HEK293 (cell line): ENCODE data around the gene OMA1.

Source experiments
- CTCF ChIA-PET: fragments of 350-600 bp; formaldehyde crosslinking; extraction: SDS; loops from one replicate; lab custom pipeline; 2021; ENCODE audit warnings: antibody characterized with exemption; lab: Yijun Ruan, JAX
- POLR2A ChIA-PET: fragments of 300-600 bp; formaldehyde crosslinking; extraction: SDS; loops from one replicate; lab custom pipeline; 2020; ENCODE audit warnings: antibody characterized with exemption, inconsistent platforms; lab: Yijun Ruan, JAX
- H3K27ac ChIP-seq: fragments of 200-500 bp; sonication (Bioruptor generic); 2 replicates; pipeline ENCODE4 v1.5.1; 2014; ENCODE audit warnings: low read depth, low read length, control low read depth, inconsistent platforms; ENCODE audit errors: extremely low read depth
- H3K36me3 ChIP-seq, 2 experiments: fragments of 200-500 bp in 1 of 2; sonication (Bioruptor generic) in 1 of 2; 1 replicate in 1 of 2; 2 replicates in 1 of 2; pipeline ENCODE4 v1.5.1; 2014 to 2017; ENCODE audit warnings: inconsistent platforms in 2 of 2, low read length in 2 of 2; ENCODE audit not compliant: control insufficient read depth in 2 of 2, insufficient read depth in 1 of 2
- H3K4me1 ChIP-seq: fragments of 200-500 bp; sonication (Bioruptor generic); 2 replicates; pipeline ENCODE4 v1.5.1; 2014; ENCODE audit warnings: mild to moderate bottlenecking, low read length, inconsistent platforms; ENCODE audit not compliant: control insufficient read depth, insufficient read depth
- H3K4me3 ChIP-seq: 2 replicates; pipeline ENCODE4 v1.5.1; 2011; ENCODE audit warnings: low read depth, mild to moderate bottlenecking, control low read depth, low read length, moderate library complexity
- H3K9me3 ChIP-seq: fragments of 200-500 bp; sonication (Bioruptor generic); 2 replicates; pipeline ENCODE4 v1.5.1; 2014; ENCODE audit warnings: low read depth, low read length, inconsistent platforms; ENCODE audit not compliant: control insufficient read depth, insufficient read depth
- IKZF3 ChIP-seq: fragments of 450-650 bp; IDR thresholded peaks from 2 replicates; pipeline ENCODE4 v1.5.0; 2018; ENCODE audit warnings: missing biosample characterization, mild to moderate bottlenecking, missing genetic modification characterization, moderate library complexity
- KLF8 ChIP-seq: fragments of 450-650 bp; formaldehyde crosslinking; IDR thresholded peaks from 2 replicates; pipeline ENCODE4 v1.5.1; 2016; ENCODE audit warnings: missing biosample characterization, missing genetic modification characterization
- KLF9 ChIP-seq: fragments of 450-650 bp; formaldehyde crosslinking; IDR thresholded peaks from 2 replicates; pipeline ENCODE4 v1.5.1; 2016; ENCODE audit warnings: missing biosample characterization, missing genetic modification characterization, low read depth
- PRDM1 ChIP-seq: fragments of 450-650 bp; formaldehyde crosslinking; IDR thresholded peaks from 2 replicates; pipeline ENCODE4; 2016; ENCODE audit warnings: missing biosample characterization, missing genetic modification characterization
- SP3 ChIP-seq: fragments of 450-650 bp; formaldehyde crosslinking; IDR thresholded peaks from 2 replicates; pipeline ENCODE4 v1.5.1; 2016; ENCODE audit warnings: missing biosample characterization, missing genetic modification characterization
- YY1 ChIP-seq: fragments of 450-650 bp; formaldehyde crosslinking; IDR thresholded peaks from 2 replicates; pipeline ENCODE4 v1.5.1; 2018; ENCODE audit warnings: missing biosample characterization, missing genetic modification characterization
- ZBTB48 ChIP-seq: fragments of 450-650 bp; formaldehyde crosslinking; IDR thresholded peaks from 2 replicates; pipeline ENCODE4 v1.5.1; 2016; ENCODE audit warnings: missing biosample characterization, missing genetic modification characterization
- ZFP3 ChIP-seq: fragments of 450-650 bp; formaldehyde crosslinking; IDR thresholded peaks from 2 replicates; pipeline ENCODE4 v1.5.1; 2016; ENCODE audit warnings: low read depth, missing biosample characterization, missing genetic modification characterization
- ZIC2 ChIP-seq: fragments of 450-650 bp; formaldehyde crosslinking; IDR thresholded peaks from 2 replicates; pipeline ENCODE4 v1.5.1; 2016; ENCODE audit warnings: missing biosample characterization, missing genetic modification characterization
- ZNF121 ChIP-seq: fragments of 450-650 bp; formaldehyde crosslinking; IDR thresholded peaks from 2 replicates; pipeline ENCODE4 v1.5.1; 2016; ENCODE audit warnings: missing biosample characterization, missing genetic modification characterization
- ZNF202 ChIP-seq: fragments of 450-650 bp; formaldehyde crosslinking; IDR thresholded peaks from 2 replicates; pipeline ENCODE4 v1.5.1; 2016; ENCODE audit warnings: missing biosample characterization, missing genetic modification characterization, borderline replicate concordance
- ZNF239 ChIP-seq: fragments of 450-650 bp; formaldehyde crosslinking; IDR thresholded peaks from 2 replicates; pipeline ENCODE4 v1.5.1; 2016; ENCODE audit warnings: missing biosample characterization, missing genetic modification characterization
- ZNF292 ChIP-seq: fragments of 450-650 bp; formaldehyde crosslinking; IDR thresholded peaks from 2 replicates; pipeline ENCODE4 v1.5.1; 2016; ENCODE audit warnings: low read depth, missing biosample characterization, missing genetic modification characterization, borderline replicate concordance
- ZNF324 ChIP-seq: fragments of 450-650 bp; formaldehyde crosslinking; IDR thresholded peaks from 2 replicates; pipeline ENCODE4 v1.5.1; 2016; ENCODE audit warnings: missing biosample characterization, missing genetic modification characterization
- ZNF335 ChIP-seq: fragments of 450-650 bp; formaldehyde crosslinking; conservative IDR thresholded peaks from 2 replicates; pipeline ENCODE4 v1.5.1; 2016; ENCODE audit warnings: missing biosample characterization, missing genetic modification characterization
- ZNF404 ChIP-seq: fragments of 450-650 bp; formaldehyde crosslinking; IDR thresholded peaks from 2 replicates; pipeline ENCODE4 v1.5.1; 2017; ENCODE audit warnings: missing biosample characterization, missing genetic modification characterization
- ZNF521 ChIP-seq: fragments of 450-650 bp; formaldehyde crosslinking; IDR thresholded peaks from 2 replicates; pipeline ENCODE4 v1.5.1; 2017; ENCODE audit warnings: missing biosample characterization, mild to moderate bottlenecking, missing genetic modification characterization
- ZNF610 ChIP-seq: fragments of 450-650 bp; formaldehyde crosslinking; IDR thresholded peaks from 2 replicates; pipeline ENCODE4 v1.5.1; 2016; ENCODE audit warnings: missing biosample characterization, missing genetic modification characterization, borderline replicate concordance
- ZNF660 ChIP-seq: fragments of 450-650 bp; IDR thresholded peaks from 2 replicates; pipeline ENCODE4 v1.5.1; 2018; ENCODE audit warnings: missing biosample characterization, mild to moderate bottlenecking, missing genetic modification characterization
- ZSCAN30 ChIP-seq: fragments of 450-650 bp; IDR thresholded peaks from 2 replicates; pipeline ENCODE4 v1.5.1; 2018; ENCODE audit warnings: missing biosample characterization, mild to moderate bottlenecking, missing genetic modification characterization, moderate library complexity
- TF ChIP-seq, protein P1 (sequence below): fragments of 450-650 bp; formaldehyde crosslinking; IDR thresholded peaks from 2 replicates; pipeline ENCODE4 v1.5.1; 2016; ENCODE audit warnings: missing biosample characterization, missing genetic modification characterization
- TF ChIP-seq, protein P2 (sequence below): fragments of 450-650 bp; formaldehyde crosslinking; IDR thresholded peaks from 2 replicates; pipeline ENCODE4 v1.5.1; 2016; ENCODE audit warnings: missing biosample characterization, missing genetic modification characterization
- TF ChIP-seq, protein P3 (sequence below): fragments of 450-650 bp; formaldehyde crosslinking; conservative IDR thresholded peaks from 2 replicates; pipeline ENCODE4 v1.5.1; 2016; ENCODE audit warnings: low read depth, missing biosample characterization, missing genetic modification characterization
- TF ChIP-seq, protein P4 (sequence below): fragments of 450-650 bp; formaldehyde crosslinking; IDR thresholded peaks from 2 replicates; pipeline ENCODE4 v1.5.1; 2016; ENCODE audit warnings: missing biosample characterization, missing genetic modification characterization, low read depth
- TF ChIP-seq, protein P5 (sequence below): fragments of 450-650 bp; formaldehyde crosslinking; IDR thresholded peaks from 2 replicates; pipeline ENCODE4 v1.5.1; 2016; ENCODE audit warnings: missing biosample characterization, missing genetic modification characterization

Gene OMA1

DNA sequence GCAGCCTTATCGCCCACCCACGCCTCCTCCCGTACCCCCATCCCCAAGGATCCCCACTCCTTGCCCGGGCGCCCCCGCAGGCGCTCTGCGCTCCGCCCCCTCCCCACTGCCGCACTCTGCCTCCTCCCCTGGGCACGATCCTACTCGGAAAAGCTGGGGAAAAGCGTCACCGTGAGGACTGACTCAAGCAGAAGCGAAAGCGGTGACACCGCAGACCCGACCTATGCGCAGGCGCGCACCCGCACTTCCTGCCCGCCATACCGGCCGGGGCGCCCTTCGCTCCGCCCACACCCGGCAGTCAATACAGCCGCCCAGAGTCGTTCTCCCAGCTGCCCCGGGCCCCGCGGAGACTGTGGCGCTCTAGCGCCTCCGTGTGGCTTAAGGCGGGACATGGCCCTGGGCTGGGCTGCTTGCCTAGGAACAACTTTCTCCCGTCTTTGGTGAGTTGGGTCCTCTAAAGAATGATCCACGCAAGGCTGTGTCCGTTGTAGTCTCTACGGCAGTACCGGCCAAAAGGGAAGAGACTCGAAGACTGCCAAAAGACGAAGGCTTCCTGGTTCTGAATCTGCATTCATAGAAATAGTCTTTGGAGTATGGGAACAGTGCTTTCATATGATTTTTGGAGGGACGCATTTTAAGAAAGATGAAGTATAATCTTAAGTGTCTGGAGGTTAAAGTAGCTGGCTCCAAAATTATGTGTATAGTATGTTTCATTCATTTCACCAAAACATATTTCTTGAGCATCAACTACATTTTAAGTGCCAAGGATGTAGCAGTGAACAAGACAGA lies at the start of gene OMA1 (continued):
- TF ChIP-seq, protein P1, sequence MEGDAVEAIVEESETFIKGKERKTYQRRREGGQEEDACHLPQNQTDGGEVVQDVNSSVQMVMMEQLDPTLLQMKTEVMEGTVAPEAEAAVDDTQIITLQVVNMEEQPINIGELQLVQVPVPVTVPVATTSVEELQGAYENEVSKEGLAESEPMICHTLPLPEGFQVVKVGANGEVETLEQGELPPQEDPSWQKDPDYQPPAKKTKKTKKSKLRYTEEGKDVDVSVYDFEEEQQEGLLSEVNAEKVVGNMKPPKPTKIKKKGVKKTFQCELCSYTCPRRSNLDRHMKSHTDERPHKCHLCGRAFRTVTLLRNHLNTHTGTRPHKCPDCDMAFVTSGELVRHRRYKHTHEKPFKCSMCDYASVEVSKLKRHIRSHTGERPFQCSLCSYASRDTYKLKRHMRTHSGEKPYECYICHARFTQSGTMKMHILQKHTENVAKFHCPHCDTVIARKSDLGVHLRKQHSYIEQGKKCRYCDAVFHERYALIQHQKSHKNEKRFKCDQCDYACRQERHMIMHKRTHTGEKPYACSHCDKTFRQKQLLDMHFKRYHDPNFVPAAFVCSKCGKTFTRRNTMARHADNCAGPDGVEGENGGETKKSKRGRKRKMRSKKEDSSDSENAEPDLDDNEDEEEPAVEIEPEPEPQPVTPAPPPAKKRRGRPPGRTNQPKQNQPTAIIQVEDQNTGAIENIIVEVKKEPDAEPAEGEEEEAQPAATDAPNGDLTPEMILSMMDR (tag by site-specific recombination): peak; percentile 98
- TF ChIP-seq ZIC2 (tag by site-specific recombination) (no peak), KLF9 (tag by site-specific recombination) (peak; percentile 33), PRDM1 (tag by site-specific recombination) (peak; percentile 90), ZNF239 (tag by site-specific recombination) (no peak), KLF8 (tag by site-specific recombination) (0 out of 2 replicates have a peak, but pooled peaks have one; percentile 12), YY1 (tag by site-specific recombination) (peak; percentile 67), ZNF404 (tag by site-specific recombination) (no peak), ZSCAN30 (0 out of 2 replicates have a peak, but pooled peaks have one; percentile 40), ZNF610 (peak; percentile 61; the same call in 1 of the 2 replicates)
- TF ChIP-seq, protein P2, sequence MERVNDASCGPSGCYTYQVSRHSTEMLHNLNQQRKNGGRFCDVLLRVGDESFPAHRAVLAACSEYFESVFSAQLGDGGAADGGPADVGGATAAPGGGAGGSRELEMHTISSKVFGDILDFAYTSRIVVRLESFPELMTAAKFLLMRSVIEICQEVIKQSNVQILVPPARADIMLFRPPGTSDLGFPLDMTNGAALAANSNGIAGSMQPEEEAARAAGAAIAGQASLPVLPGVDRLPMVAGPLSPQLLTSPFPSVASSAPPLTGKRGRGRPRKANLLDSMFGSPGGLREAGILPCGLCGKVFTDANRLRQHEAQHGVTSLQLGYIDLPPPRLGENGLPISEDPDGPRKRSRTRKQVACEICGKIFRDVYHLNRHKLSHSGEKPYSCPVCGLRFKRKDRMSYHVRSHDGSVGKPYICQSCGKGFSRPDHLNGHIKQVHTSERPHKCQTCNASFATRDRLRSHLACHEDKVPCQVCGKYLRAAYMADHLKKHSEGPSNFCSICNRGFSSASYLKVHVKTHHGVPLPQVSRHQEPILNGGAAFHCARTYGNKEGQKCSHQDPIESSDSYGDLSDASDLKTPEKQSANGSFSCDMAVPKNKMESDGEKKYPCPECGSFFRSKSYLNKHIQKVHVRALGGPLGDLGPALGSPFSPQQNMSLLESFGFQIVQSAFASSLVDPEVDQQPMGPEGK (tag by site-specific recombination): peak; percentile 64
- TF ChIP-seq, protein P3, sequence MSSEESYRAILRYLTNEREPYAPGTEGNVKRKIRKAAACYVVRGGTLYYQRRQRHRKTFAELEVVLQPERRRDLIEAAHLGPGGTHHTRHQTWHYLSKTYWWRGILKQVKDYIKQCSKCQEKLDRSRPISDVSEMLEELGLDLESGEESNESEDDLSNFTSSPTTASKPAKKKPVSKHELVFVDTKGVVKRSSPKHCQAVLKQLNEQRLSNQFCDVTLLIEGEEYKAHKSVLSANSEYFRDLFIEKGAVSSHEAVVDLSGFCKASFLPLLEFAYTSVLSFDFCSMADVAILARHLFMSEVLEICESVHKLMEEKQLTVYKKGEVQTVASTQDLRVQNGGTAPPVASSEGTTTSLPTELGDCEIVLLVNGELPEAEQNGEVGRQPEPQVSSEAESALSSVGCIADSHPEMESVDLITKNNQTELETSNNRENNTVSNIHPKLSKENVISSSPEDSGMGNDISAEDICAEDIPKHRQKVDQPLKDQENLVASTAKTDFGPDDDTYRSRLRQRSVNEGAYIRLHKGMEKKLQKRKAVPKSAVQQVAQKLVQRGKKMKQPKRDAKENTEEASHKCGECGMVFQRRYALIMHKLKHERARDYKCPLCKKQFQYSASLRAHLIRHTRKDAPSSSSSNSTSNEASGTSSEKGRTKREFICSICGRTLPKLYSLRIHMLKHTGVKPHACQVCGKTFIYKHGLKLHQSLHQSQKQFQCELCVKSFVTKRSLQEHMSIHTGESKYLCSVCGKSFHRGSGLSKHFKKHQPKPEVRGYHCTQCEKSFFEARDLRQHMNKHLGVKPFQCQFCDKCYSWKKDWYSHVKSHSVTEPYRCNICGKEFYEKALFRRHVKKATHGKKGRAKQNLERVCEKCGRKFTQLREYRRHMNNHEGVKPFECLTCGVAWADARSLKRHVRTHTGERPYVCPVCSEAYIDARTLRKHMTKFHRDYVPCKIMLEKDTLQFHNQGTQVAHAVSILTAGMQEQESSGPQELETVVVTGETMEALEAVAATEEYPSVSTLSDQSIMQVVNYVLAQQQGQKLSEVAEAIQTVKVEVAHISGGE (tag by site-specific recombination): peak; percentile 61
- TF ChIP-seq, protein P4, sequence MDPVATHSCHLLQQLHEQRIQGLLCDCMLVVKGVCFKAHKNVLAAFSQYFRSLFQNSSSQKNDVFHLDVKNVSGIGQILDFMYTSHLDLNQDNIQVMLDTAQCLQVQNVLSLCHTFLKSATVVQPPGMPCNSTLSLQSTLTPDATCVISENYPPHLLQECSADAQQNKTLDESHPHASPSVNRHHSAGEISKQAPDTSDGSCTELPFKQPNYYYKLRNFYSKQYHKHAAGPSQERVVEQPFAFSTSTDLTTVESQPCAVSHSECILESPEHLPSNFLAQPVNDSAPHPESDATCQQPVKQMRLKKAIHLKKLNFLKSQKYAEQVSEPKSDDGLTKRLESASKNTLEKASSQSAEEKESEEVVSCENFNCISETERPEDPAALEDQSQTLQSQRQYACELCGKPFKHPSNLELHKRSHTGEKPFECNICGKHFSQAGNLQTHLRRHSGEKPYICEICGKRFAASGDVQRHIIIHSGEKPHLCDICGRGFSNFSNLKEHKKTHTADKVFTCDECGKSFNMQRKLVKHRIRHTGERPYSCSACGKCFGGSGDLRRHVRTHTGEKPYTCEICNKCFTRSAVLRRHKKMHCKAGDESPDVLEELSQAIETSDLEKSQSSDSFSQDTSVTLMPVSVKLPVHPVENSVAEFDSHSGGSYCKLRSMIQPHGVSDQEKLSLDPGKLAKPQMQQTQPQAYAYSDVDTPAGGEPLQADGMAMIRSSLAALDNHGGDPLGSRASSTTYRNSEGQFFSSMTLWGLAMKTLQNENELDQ (tag by site-specific recombination): no peak

DNA sequence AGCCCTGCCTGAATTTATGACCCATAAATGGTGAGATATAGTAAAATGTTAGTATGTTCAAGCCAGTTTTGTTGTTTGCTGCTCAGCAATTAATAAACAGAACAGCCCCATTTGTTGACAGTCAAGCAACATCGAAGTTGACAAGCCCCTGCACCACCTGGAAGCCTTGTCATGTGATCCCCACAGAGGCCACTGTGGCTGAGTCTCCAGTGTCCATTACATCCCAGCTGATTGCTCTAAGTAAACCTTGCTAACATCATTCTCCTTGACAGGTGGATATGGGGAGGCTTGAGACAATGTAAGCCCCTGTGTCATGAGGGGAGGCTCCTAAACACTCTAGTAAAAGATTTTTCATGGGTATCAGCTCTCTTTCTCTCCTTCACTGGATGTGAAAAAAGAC lies 48.0 kb upstream of the OMA1 start:
- Histone ChIP-seq H3K36me3 (no peaks in the 10 kb centered on the region), H3K27ac (no peak overlapping the region), H3K4me1 (no peaks in the 10 kb centered on the region), H3K9me3 (no peaks in the 10 kb centered on the region), H3K4me3 (no peak overlapping the region)
- CTCF ChIA-PET: interaction anchor here (1.0 kb wide), 1 partner anchor 46 kb away, joined by 3 read pairs; no protein-coding TSS in a partner anchor
- POLR2A ChIA-PET: no interaction called here
- no peak for TF ChIP-seq IKZF3 (tag by site-specific recombination)
- no peak for TF ChIP-seq ZNF521 (tag by site-specific recombination)
- no peak for TF ChIP-seq ZNF324 (tag by site-specific recombination)
- TF ChIP-seq ZNF121 (tag by site-specific recombination): no peak
- no peak for TF ChIP-seq ZFP3 (tag by site-specific recombination)
- no peak for TF ChIP-seq ZNF292 (tag by site-specific recombination)
- TF ChIP-seq, protein P5, sequence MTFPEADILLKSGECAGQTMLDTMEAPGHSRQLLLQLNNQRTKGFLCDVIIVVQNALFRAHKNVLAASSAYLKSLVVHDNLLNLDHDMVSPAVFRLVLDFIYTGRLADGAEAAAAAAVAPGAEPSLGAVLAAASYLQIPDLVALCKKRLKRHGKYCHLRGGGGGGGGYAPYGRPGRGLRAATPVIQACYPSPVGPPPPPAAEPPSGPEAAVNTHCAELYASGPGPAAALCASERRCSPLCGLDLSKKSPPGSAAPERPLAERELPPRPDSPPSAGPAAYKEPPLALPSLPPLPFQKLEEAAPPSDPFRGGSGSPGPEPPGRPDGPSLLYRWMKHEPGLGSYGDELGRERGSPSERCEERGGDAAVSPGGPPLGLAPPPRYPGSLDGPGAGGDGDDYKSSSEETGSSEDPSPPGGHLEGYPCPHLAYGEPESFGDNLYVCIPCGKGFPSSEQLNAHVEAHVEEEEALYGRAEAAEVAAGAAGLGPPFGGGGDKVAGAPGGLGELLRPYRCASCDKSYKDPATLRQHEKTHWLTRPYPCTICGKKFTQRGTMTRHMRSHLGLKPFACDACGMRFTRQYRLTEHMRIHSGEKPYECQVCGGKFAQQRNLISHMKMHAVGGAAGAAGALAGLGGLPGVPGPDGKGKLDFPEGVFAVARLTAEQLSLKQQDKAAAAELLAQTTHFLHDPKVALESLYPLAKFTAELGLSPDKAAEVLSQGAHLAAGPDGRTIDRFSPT: no peak
- TF ChIP-seq ZBTB48 (tag by site-specific recombination): no peak
- no peak for TF ChIP-seq ZNF202 (tag by site-specific recombination)
- no peak for TF ChIP-seq ZNF335 (tag by site-specific recombination)
- no peak for TF ChIP-seq SP3 (tag by site-specific recombination)
- TF ChIP-seq ZNF660 (tag by site-specific recombination): no peak
